ENCODE data around the gene PPP2R5D. TPM values are rescaled to one million over a fixed set of nuclear protein-coding genes. Genes with fewer than 3 reads are reported as not detected.

The PPP2R5D gene
- total RNA-seq, 1 donor from 2014 or later: 55.1 TPM

DNA sequence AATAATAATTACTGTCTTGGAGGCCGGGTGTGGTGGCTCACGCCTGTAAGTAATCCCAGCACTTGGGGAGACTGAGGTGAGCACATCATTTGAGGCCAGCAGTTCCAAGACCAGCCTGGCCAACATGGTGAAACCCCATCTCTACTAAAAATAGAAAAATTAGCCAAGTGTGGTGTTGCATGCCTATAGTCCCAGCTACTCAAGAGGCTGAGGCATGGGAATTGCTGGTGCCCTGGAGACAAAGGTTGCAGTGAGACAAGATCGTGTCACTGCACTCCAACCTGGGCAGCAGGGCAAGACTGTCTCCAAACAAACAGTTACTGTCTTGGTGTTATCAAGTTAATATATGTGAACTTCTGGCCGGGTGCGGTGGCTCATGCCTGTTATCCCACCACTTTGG lies 42.0 kb downstream of the PPP2R5D start:
- peaks cover 4% of the 10 kb centered on the region for H3K4me1 Mint-ChIP-seq (ENCODE audit: unreplicated experiment)
- H3K27ac Mint-ChIP-seq: no peak overlapping the region
- H3K4me3 Mint-ChIP-seq: no peak overlapping the region
- no peaks in the 10 kb centered on the region for H3K9me3 Mint-ChIP-seq
- no peak for DNase-seq (ENCODE audit: extremely low spot score, unreplicated experiment)
- H3K36me3 Mint-ChIP-seq: peaks cover 32% of the 10 kb centered on the region
- no peak for TF ChIP-seq CTCF (conservative IDR thresholded peaks at IDR 0.05)
- H3K27me3 Mint-ChIP-seq: no peaks in the 10 kb centered on the region

DNA sequence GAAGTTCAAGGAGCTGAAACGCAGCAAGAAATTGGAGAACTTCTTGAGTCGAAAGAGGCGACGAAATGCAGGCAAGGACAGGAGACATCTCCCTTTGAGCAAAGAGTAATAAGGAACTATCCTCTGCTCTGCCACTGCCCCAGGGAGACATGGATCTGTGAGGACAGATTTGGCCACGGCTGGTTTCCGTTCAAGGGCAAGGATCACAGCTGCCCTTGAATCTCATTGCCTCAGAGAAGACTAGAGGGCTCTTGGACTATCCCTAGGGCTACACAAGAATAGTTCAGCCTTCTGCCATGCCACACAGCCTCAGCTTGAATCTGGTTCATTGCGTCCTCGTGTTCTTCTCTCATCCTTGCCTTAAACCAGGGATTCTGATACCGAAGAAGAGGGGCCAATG lies 44.8 kb downstream of the PPP2R5D start:
- no peaks in the 10 kb centered on the region for H3K27me3 Mint-ChIP-seq
- no peaks in the 10 kb centered on the region for H3K9me3 Mint-ChIP-seq
- no peak overlapping the region for H3K27ac Mint-ChIP-seq
- no peak for DNase-seq (ENCODE audit: extremely low spot score, unreplicated experiment)
- H3K4me3 Mint-ChIP-seq: no peak overlapping the region
- H3K36me3 Mint-ChIP-seq: peaks cover 41% of the 10 kb centered on the region
- no peak for TF ChIP-seq CTCF (conservative IDR thresholded peaks at IDR 0.05)
- H3K4me1 Mint-ChIP-seq (ENCODE audit: unreplicated experiment): peaks cover 2% of the 10 kb centered on the region

- H3K27me3 Mint-ChIP-seq: no peaks in the 10 kb centered on the region
- H3K4me1 Mint-ChIP-seq (ENCODE audit: unreplicated experiment): no peaks in the 10 kb centered on the region
- no peaks in the 10 kb centered on the region for H3K9me3 Mint-ChIP-seq
- H3K4me3 Mint-ChIP-seq: no peak overlapping the region
- H3K36me3 Mint-ChIP-seq: peaks cover 31% of the 10 kb centered on the region
- no peak for DNase-seq (ENCODE audit: extremely low spot score, unreplicated experiment)
- no peak overlapping the region for H3K27ac Mint-ChIP-seq
- no peak for TF ChIP-seq CTCF (conservative IDR thresholded peaks at IDR 0.05)
Measured at GRCh38 chr6:43032326-43032725, 48.0 kb downstream of the PPP2R5D start.

DNA sequence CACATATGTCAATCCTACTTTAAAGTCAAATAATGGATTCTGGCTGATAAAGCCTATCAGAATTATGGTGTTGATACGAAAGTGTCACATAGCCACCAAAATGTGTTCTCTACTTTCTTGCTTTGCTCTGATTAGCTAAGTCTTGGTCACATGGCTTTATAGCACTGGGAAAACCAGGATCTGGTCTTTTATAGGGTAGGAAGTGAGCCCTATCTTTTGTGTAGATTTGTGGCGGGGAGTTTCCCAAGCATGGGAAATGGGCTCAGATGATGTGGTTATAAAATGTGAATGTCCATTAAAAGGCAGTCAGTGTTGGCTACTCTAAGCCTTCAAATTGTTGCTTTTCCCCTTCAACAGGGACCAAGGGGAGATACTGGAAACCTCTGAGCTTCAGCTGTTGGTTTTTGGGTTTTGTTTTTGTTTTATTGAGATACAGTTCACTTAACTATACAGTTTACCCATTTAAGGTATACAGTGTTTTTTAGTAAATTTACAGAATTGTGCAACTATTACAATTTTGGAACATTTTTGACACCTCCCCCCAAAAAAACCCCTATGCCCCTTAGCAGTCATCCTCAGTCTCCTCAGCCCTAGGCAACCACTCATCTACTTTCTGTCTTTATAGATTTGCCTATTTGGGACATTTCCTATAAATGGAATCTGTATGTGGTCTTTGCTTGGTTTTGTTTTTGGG lies 49.3 kb downstream of the PPP2R5D start:
- TF ChIP-seq CTCF (conservative IDR thresholded peaks at IDR 0.05): no peak
- DNase-seq (ENCODE audit: extremely low spot score, unreplicated experiment): no peak
- Mint-ChIP-seq H3K4me3 (no peak overlapping the region), H3K36me3 (peaks cover 31% of the 10 kb centered on the region), H3K4me1 (ENCODE audit: unreplicated experiment) (no peaks in the 10 kb centered on the region), H3K9me3 (no peaks in the 10 kb centered on the region), H3K27ac (no peak overlapping the region), H3K27me3 (no peaks in the 10 kb centered on the region)

- Mint-ChIP-seq H3K4me1 (ENCODE audit: unreplicated experiment) (no peaks in the 10 kb centered on the region), H3K9me3 (no peaks in the 10 kb centered on the region), H3K36me3 (peaks cover 31% of the 10 kb centered on the region), H3K4me3 (no peak overlapping the region), H3K27ac (no peak overlapping the region), H3K27me3 (no peaks in the 10 kb centered on the region)
- no peak for DNase-seq (ENCODE audit: extremely low spot score, unreplicated experiment)
- TF ChIP-seq CTCF (conservative IDR thresholded peaks at IDR 0.05): no peak
Measured at GRCh38 chr6:43034190-43034525, 49.8 kb downstream of the PPP2R5D start.

All from type B pancreatic cell (in vitro differentiated cells).